ENCODE data around the gene CRTC2.

GRCh38 chr1:153951183-153951582, 7.2 kb downstream of the CRTC2 start:
- TF ChIP-seq CTCF (IDR thresholded peaks at IDR 0.05) (no peak), POLR2A (IDR thresholded peaks at IDR 0.05) (no peak)
